ENCODE measurements around the gene CAMTA1.

- TF ChIP-seq, protein P1, sequence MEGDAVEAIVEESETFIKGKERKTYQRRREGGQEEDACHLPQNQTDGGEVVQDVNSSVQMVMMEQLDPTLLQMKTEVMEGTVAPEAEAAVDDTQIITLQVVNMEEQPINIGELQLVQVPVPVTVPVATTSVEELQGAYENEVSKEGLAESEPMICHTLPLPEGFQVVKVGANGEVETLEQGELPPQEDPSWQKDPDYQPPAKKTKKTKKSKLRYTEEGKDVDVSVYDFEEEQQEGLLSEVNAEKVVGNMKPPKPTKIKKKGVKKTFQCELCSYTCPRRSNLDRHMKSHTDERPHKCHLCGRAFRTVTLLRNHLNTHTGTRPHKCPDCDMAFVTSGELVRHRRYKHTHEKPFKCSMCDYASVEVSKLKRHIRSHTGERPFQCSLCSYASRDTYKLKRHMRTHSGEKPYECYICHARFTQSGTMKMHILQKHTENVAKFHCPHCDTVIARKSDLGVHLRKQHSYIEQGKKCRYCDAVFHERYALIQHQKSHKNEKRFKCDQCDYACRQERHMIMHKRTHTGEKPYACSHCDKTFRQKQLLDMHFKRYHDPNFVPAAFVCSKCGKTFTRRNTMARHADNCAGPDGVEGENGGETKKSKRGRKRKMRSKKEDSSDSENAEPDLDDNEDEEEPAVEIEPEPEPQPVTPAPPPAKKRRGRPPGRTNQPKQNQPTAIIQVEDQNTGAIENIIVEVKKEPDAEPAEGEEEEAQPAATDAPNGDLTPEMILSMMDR (IDR thresholded peaks at IDR 0.05), result no peak
- TF ChIP-seq POLR2A (IDR thresholded peaks at IDR 0.05), result no peak
These were observed 589.4 kb downstream of the CAMTA1 start for GRCh38 chr1:7374563-7375160.
